NCI-H2081 (cell line): ENCODE measurements around the gene PPP2R5D.
"Not testable (repeated sequence)": the region's sequence is repeated elsewhere in the genome, so short reads cannot be mapped to it uniquely, and the experiment has no call there.

ENCODE experiments used
- DNase-seq, 2 experiments: peaks; one replicate each; lab custom pipeline; 2025; lab: John Stamatoyannopoulos, UW

PPP2R5D gene

GRCh38 chr6:43032326-43032725, 48.0 kb downstream of the PPP2R5D start:
- no peak for DNase-seq

- no peak for DNase-seq
Measured at GRCh38 chr6:43033496-43034189, 49.3 kb downstream of the PPP2R5D start.

- no peak for DNase-seq
Measured at GRCh38 chr6:43034190-43034525, 49.8 kb downstream of the PPP2R5D start.

GRCh38 chr6:43035495-43036194, 51.3 kb downstream of the PPP2R5D start:
- DNase-seq: no peak

- no peak for DNase-seq
Measured at GRCh38 chr6:43036712-43037111, 52.3 kb downstream of the PPP2R5D start.

- no peak for DNase-seq
Measured at GRCh38 chr6:43037197-43037596, 52.8 kb downstream of the PPP2R5D start.

GRCh38 chr6:43037706-43038105, 53.3 kb downstream of the PPP2R5D start:
- DNase-seq: no peak

- no peak for DNase-seq
Measured at GRCh38 chr6:43038727-43039126, 54.4 kb downstream of the PPP2R5D start.

- no peak for DNase-seq
Measured at GRCh38 chr6:43040542-43041257, 56.3 kb downstream of the PPP2R5D start.

- not testable (repeated sequence) for DNase-seq
Measured at GRCh38 chr6:43041475-43041874, 57.1 kb downstream of the PPP2R5D start.

- DNase-seq: no peak
Measured at GRCh38 chr6:43043310-43043709, 58.9 kb downstream of the PPP2R5D start.

GRCh38 chr6:43045371-43045930, 61.1 kb downstream of the PPP2R5D start:
- DNase-seq: no peak

GRCh38 chr6:43047998-43048397, 63.6 kb downstream of the PPP2R5D start:
- DNase-seq: no peak

GRCh38 chr6:43050981-43051380, 66.6 kb downstream of the PPP2R5D start:
- no peak for DNase-seq

- no peak for DNase-seq
Measured at GRCh38 chr6:43052225-43052841, 68.0 kb downstream of the PPP2R5D start.

GRCh38 chr6:43052842-43053544, 68.6 kb downstream of the PPP2R5D start:
- DNase-seq: no peak

GRCh38 chr6:43053545-43054205, 69.3 kb downstream of the PPP2R5D start, which contains the start of gene CUL7:
Gene CUL7, minus strand, starts transcription at chr6:43053851. Its CDS starts 1,063 bp downstream, at chr6:43052788.
- DNase-seq: peak; percentile 94 to 96

GRCh38 chr6:43054206-43054943, 70.0 kb downstream of the PPP2R5D start:
- no peak for DNase-seq

GRCh38 chr6:43055966-43056365, 71.6 kb downstream of the PPP2R5D start:
- no peak for DNase-seq

- DNase-seq: no peak
Measured at GRCh38 chr6:43058531-43058930, 74.2 kb downstream of the PPP2R5D start.
